ENCODE measurements around the gene ARHGAP33. TPM values are rescaled to one million over a fixed set of nuclear protein-coding genes. Genes with fewer than 3 reads are reported as not detected.

The ARHGAP33 gene
- total and polyA plus RNA-seq, 10 of the 15 experiments (the other 5 are each of a cell fraction or from before 2014, with no cell fraction given), result 0.05 to 22.9 (median 2.3) TPM; not detected in 1

- H3K27me3 ChIP-seq (replicated peaks in 1 of 2; ENCODE audit: control insufficient read depth in 2 of 2, insufficient read depth in 2 of 2, low read length in 1 of 2), result 0 out of 4 replicates have a peak, but pooled peaks cover 0 to 3% of the 10 kb centered on the region in 2 experiments
- 11% methylated on average over 6 of the region's 6 CpGs for WGBS (ENCODE audit: insufficient coverage, insufficient replicate concordance, low lambda C conversion rate, missing lambda C conversion rate)
- H3K9me3 ChIP-seq (replicated peaks; ENCODE audit: control insufficient read depth, insufficient read depth, low read length), result no peaks in the 10 kb centered on the region
- TF ChIP-seq TCF7 (IDR thresholded peaks at IDR 0.05; ENCODE audit: borderline replicate concordance) (no peak), ZZZ3 (IDR thresholded peaks at IDR 0.05; ENCODE audit: control insufficient read depth, insufficient read length, low read depth) (no peak)
- no peak overlapping the region for H3K4me2 ChIP-seq (ENCODE audit: control insufficient read depth, insufficient read depth)
- intact Hi-C loops (cut with micrococcal nuclease; ENCODE audit: unreplicated experiment), result no loop called here
- ChIA-PET SMC1A (ENCODE audit: uncharacterized antibody, unreplicated experiment) (no interaction called here), POLR2A (interaction anchor here (0.6 kb wide), 1 partner anchor 218 kb away, joined by 3 read pairs; no protein-coding TSS in a partner anchor), CTCF (interaction anchor here (1.3 to 2.5 kb wide), 2 partner anchors 115 to 122 kb away, joined by 4 to 6 read pairs; no protein-coding TSS in a partner anchor), RAD21 (ENCODE audit: unreplicated experiment) (no interaction called here)
- no TSS peak for BruUV-seq (replicated peaks)
- H3K4me1 ChIP-seq (ENCODE audit: control insufficient read depth, insufficient read depth, low read length), result no peaks in the 10 kb centered on the region
- in situ Hi-C loops (cut with MboI), result no loop called here
- ATAC-seq (no peak), FAIRE-seq (no peak), DNase-seq (ENCODE audit: low read depth, low spot score) (no peak)
- H3K27ac ChIP-seq (ENCODE audit: control insufficient read depth, insufficient read depth), result no peak overlapping the region
- no peak overlapping the region for H2AFZ ChIP-seq (ENCODE audit: control insufficient read depth, low read depth, low read length)
- no peaks in the 10 kb centered on the region for H3K79me2 ChIP-seq (ENCODE audit: control insufficient read depth, insufficient read depth, low read length)
- no peaks in the 10 kb centered on the region for H3K36me3 ChIP-seq (ENCODE audit: control insufficient read depth in 2 of 2, insufficient read depth in 2 of 2, low read length in 1 of 2)
- H3K9ac ChIP-seq (ENCODE audit: control insufficient read depth, insufficient read depth, low read length), result no peak overlapping the region
- no peaks in the 10 kb centered on the region for H4K20me1 ChIP-seq (ENCODE audit: control insufficient read depth, insufficient read depth)
- no peak overlapping the region for H3K4me3 ChIP-seq
These were observed 40.9 kb downstream of the ARHGAP33 start for GRCh38 chr19:35816262-35816661.

GRCh38 chr19:35816846-35817245, 41.5 kb downstream of the ARHGAP33 start:
- H3K36me3 ChIP-seq (ENCODE audit: control insufficient read depth in 2 of 2, insufficient read depth in 2 of 2, low read length in 1 of 2), result no peaks in the 10 kb centered on the region
- BruUV-seq (replicated peaks), result no TSS peak
- no peak overlapping the region for H3K9ac ChIP-seq (ENCODE audit: control insufficient read depth, insufficient read depth, low read length)
- RAD21 ChIA-PET (ENCODE audit: unreplicated experiment), result interaction anchor here (0.7 to 2.0 kb wide), 2 partner anchors 114 to 124 kb away, joined by 4 to 6 read pairs; no protein-coding TSS in a partner anchor
- H3K27me3 ChIP-seq (replicated peaks in 1 of 2; ENCODE audit: control insufficient read depth in 2 of 2, insufficient read depth in 2 of 2, low read length in 1 of 2), result 0 out of 4 replicates have a peak, but pooled peaks cover 0 to 3% of the 10 kb centered on the region in 2 experiments
- H4K20me1 ChIP-seq (ENCODE audit: control insufficient read depth, insufficient read depth), result no peaks in the 10 kb centered on the region
- no peak overlapping the region for H3K27ac ChIP-seq (ENCODE audit: control insufficient read depth, insufficient read depth)
- no peaks in the 10 kb centered on the region for H3K4me1 ChIP-seq (ENCODE audit: control insufficient read depth, insufficient read depth, low read length)
- H2AFZ ChIP-seq (ENCODE audit: control insufficient read depth, low read depth, low read length), result no peak overlapping the region
- CTCF ChIA-PET, result interaction anchor here (1.1 to 2.5 kb wide), 3 partner anchors 14 to 122 kb away, joined by 3 to 6 read pairs (median 4); no protein-coding TSS in a partner anchor
- intact Hi-C loops (cut with micrococcal nuclease; ENCODE audit: unreplicated experiment), result no loop called here
- SMC1A ChIA-PET (ENCODE audit: uncharacterized antibody, unreplicated experiment), result no interaction called here
- in situ Hi-C loops (cut with MboI), result no loop called here
- no peak overlapping the region for H3K4me3 ChIP-seq
- POLR2A ChIA-PET, result interaction anchor here (0.6 kb wide), 1 partner anchor 213 kb away, joined by 6 read pairs; no protein-coding TSS in a partner anchor
- no peaks in the 10 kb centered on the region for H3K79me2 ChIP-seq (ENCODE audit: control insufficient read depth, insufficient read depth, low read length)
- no peak overlapping the region for H3K4me2 ChIP-seq (ENCODE audit: control insufficient read depth, insufficient read depth)
- DNase-seq (ENCODE audit: low read depth, low spot score) (no peak), FAIRE-seq (no peak), ATAC-seq (no peak)
- no peaks in the 10 kb centered on the region for H3K9me3 ChIP-seq (replicated peaks; ENCODE audit: control insufficient read depth, insufficient read depth, low read length)
- 37% methylated on average over 9 of the region's 9 CpGs for WGBS (ENCODE audit: insufficient coverage, insufficient replicate concordance, low lambda C conversion rate, missing lambda C conversion rate)
- TF ChIP-seq SPI1 (IDR thresholded peaks at IDR 0.05; ENCODE audit: borderline replicate concordance, insufficient read depth, low read depth, low read length) (no peak), RELA (IDR thresholded peaks at IDR 0.05; ENCODE audit: borderline replicate concordance, partially characterized antibody) (no peak), BCL3 (IDR thresholded peaks at IDR 0.05; ENCODE audit: borderline replicate concordance, insufficient read depth, low read depth, low read length, poor library complexity, severe bottlenecking) (no peak), MTA3 (IDR thresholded peaks at IDR 0.05; ENCODE audit: borderline replicate concordance, low read length) (no peak), MTA2 (IDR thresholded peaks at IDR 0.05; ENCODE audit: low read depth) (no peak), NFYB (IDR thresholded peaks at IDR 0.05; ENCODE audit: insufficient read depth, low read depth, low read length) (no peak), ATF2 (IDR thresholded peaks at IDR 0.05; ENCODE audit: low read length) (no peak), MEF2A (IDR thresholded peaks at IDR 0.05; ENCODE audit: insufficient read depth, low read depth, low read length) (no peak)
